HL-60 (cell line): Measurements from ENCODE around the gene PSMD5.
A peak's percentile ranks its signal among the peaks of the same experiment; 100 is the strongest.

ENCODE experiments used
- DNase-seq, 2 experiments: peaks; one replicate each; pipeline ENCODE4 v3.0.0-alpha.2; 2010 to 2020; ENCODE audit warnings: low read depth in 1 of 2, low spot score in 1 of 2
- H3K27ac ChIP-seq: fragments of 250-450 bp; sonication (Bioruptor Pico); replicated peaks from 2 replicates; pipeline ENCODE4 v1.5.1; 2020; ENCODE audit warnings: mild to moderate bottlenecking, moderate library complexity
- H3K27me3 ChIP-seq: fragments of 250-450 bp; sonication (Bioruptor Pico); 2 replicates; pipeline ENCODE4 v1.5.1; 2021; ENCODE audit warnings: mild to moderate bottlenecking, moderate library complexity; ENCODE audit not compliant: insufficient read depth, poor library complexity, severe bottlenecking
- H3K4me3 ChIP-seq: replicated peaks from 2 replicates; pipeline ENCODE4 v1.5.1; 2011; ENCODE audit warnings: mild to moderate bottlenecking, control low read depth, low read length; ENCODE audit not compliant: insufficient read depth
- CTCF ChIP-seq: IDR thresholded peaks from one replicate; pipeline ENCODE4 v1.5.1; 2011; ENCODE audit warnings: low read length, control low read depth, inconsistent platforms; ENCODE audit not compliant: insufficient read depth
- GABPA ChIP-seq: IDR thresholded peaks from 2 replicates; pipeline ENCODE4 v1.6.1; 2012; ENCODE audit warnings: low read depth
- POLR2AphosphoS5 ChIP-seq: IDR thresholded peaks from 2 replicates; pipeline ENCODE4 v1.6.1; 2012; ENCODE audit warnings: low read depth
- REST ChIP-seq: IDR thresholded peaks from 2 replicates; pipeline ENCODE4 v1.6.1; 2012; ENCODE audit warnings: low read depth; ENCODE audit not compliant: insufficient replicate concordance
- SPI1 ChIP-seq: IDR thresholded peaks from 2 replicates; pipeline ENCODE4 v1.6.1; 2012; ENCODE audit warnings: low read depth, mild to moderate bottlenecking, borderline replicate concordance

Gene PSMD5

GRCh38 chr9:120875195-120875565 lies 32.5 kb upstream of the PSMD5 start:
- Histone ChIP-seq H3K27ac (peak overlapping the region; percentile 100), H3K4me3 (peak overlapping the region; percentile 58), H3K27me3 (no peaks in the 10 kb centered on the region)
- TF ChIP-seq REST (no peak), POLR2AphosphoS5 (no peak), GABPA (no peak), CTCF (no peak), SPI1 (no peak)
- no peak for DNase-seq

- TF ChIP-seq SPI1 (no peak), GABPA (no peak), CTCF (no peak), REST (no peak), POLR2AphosphoS5 (no peak)
- Histone ChIP-seq H3K27me3 (no peaks in the 10 kb centered on the region), H3K27ac (peak overlapping the region; percentile 100), H3K4me3 (no peak overlapping the region)
- no peak for DNase-seq
Measured at GRCh38 chr9:120874226-120875194, 31.8 kb upstream of the PSMD5 start.

- no peak overlapping the region for H3K27ac ChIP-seq
- no peak for DNase-seq
- TF ChIP-seq POLR2AphosphoS5 (no peak), SPI1 (no peak), CTCF (no peak), GABPA (no peak), REST (no peak)
- H3K27me3 ChIP-seq = no peaks in the 10 kb centered on the region
- no peak overlapping the region for H3K4me3 ChIP-seq
Measured at GRCh38 chr9:120873512-120873911, 30.8 kb upstream of the PSMD5 start.
